ENCODE results near the gene ATXN2L.
A peak's percentile ranks its signal among the peaks of the same experiment; 100 is the strongest.
"Not testable (repeated sequence)": the region's sequence is repeated elsewhere in the genome, so short reads cannot be mapped to it uniquely, and the experiment has no call there.

Gene ATXN2L

GRCh38 chr16:28867241-28867640 is 44.4 kb downstream of the ATXN2L start:
- DNase-seq (ENCODE audit: low read depth in 3 of 3), result no peak

- not testable (repeated sequence) for DNase-seq (ENCODE audit: low read depth in 3 of 3)
Observed at GRCh38 chr16:28867646-28868045, 44.8 kb downstream of the ATXN2L start.

GRCh38 chr16:28869201-28869600 is 46.4 kb downstream of the ATXN2L start:
- DNase-seq (ENCODE audit: low read depth in 3 of 3), result no peak

GRCh38 chr16:28872952-28873351 is 50.2 kb downstream of the ATXN2L start:
- no peak for DNase-seq (ENCODE audit: low read depth in 3 of 3)

- DNase-seq (ENCODE audit: low read depth in 3 of 3), result peak in 2 of 3 experiments; percentile 26 to 39
Observed at GRCh38 chr16:28873543-28874201, 50.9 kb downstream of the ATXN2L start.

GRCh38 chr16:28874406-28874805 is 51.6 kb downstream of the ATXN2L start:
- DNase-seq (ENCODE audit: low read depth in 3 of 3), result no peak

GRCh38 chr16:28875134-28876018 is 52.6 kb downstream of the ATXN2L start:
- no peak for DNase-seq (ENCODE audit: low read depth in 3 of 3)

GRCh38 chr16:28876019-28876659 is 53.3 kb downstream of the ATXN2L start:
- no peak for DNase-seq (ENCODE audit: low read depth in 3 of 3)

GRCh38 chr16:28876973-28877654 is 54.3 kb downstream of the ATXN2L start:
- no peak for DNase-seq (ENCODE audit: low read depth in 3 of 3)

GRCh38 chr16:28877655-28878000 is 54.8 kb downstream of the ATXN2L start:
- no peak for DNase-seq (ENCODE audit: low read depth in 3 of 3)

GRCh38 chr16:28878083-28878926 is 55.5 kb downstream of the ATXN2L start, which contains the start of gene ATP2A1:
TSS of gene ATP2A1 (plus strand) at chr16:28878488. CDS start at chr16:28878672, 184 bp downstream.
- DNase-seq (ENCODE audit: low read depth in 3 of 3), result no peak

- no peak for DNase-seq (ENCODE audit: low read depth in 3 of 3)
Observed at GRCh38 chr16:28879261-28879840, 56.6 kb downstream of the ATXN2L start.

GRCh38 chr16:28879841-28880588 is 57.2 kb downstream of the ATXN2L start:
- peak; percentile 79 to 83 (median 82) for DNase-seq (ENCODE audit: low read depth in 3 of 3)

GRCh38 chr16:28880589-28880915 is 57.8 kb downstream of the ATXN2L start:
- no peak for DNase-seq (ENCODE audit: low read depth in 3 of 3)

GRCh38 chr16:28880955-28881354 is 58.2 kb downstream of the ATXN2L start:
- DNase-seq (ENCODE audit: low read depth in 3 of 3), result no peak

GRCh38 chr16:28881565-28881964 is 58.8 kb downstream of the ATXN2L start:
- DNase-seq (ENCODE audit: low read depth in 3 of 3), result not testable (repeated sequence)

GRCh38 chr16:28882551-28883160 is 59.9 kb downstream of the ATXN2L start:
- no peak for DNase-seq (ENCODE audit: low read depth in 3 of 3)

GRCh38 chr16:28883221-28883996 is 60.6 kb downstream of the ATXN2L start:
- DNase-seq (ENCODE audit: low read depth in 3 of 3), result no peak

GRCh38 chr16:28884045-28884444 is 61.2 kb downstream of the ATXN2L start:
- DNase-seq (ENCODE audit: low read depth in 3 of 3), result no peak
